Activated CD8-positive, alpha-beta memory T cell treated with anti-CD3 and anti-CD28 coated beads for 48 hours (primary cell): ENCODE results near the gene LGALS3.

Experiments
- DNase-seq, 3 experiments: peaks; one replicate each; pipeline ENCODE4 v3.0.0-alpha.2; 2020; ENCODE audit warnings: low read depth in 2 of 3, low spot score in 2 of 3

LGALS3 gene

GRCh38 chr14:55190906-55191202 is 61.8 kb downstream of the LGALS3 start:
- DNase-seq, result no peak

GRCh38 chr14:55191203-55192053 is 62.4 kb downstream of the LGALS3 start, which contains the start of gene DLGAP5:
TSS of gene DLGAP5 (minus strand) at chr14:55191585. CDS start at chr14:55189179, 2,406 bp downstream.
- peak; percentile 59 to 78 (median 74) for DNase-seq

- no peak for DNase-seq
Measured at GRCh38 chr14:55192054-55192621, 63.1 kb downstream of the LGALS3 start.

GRCh38 chr14:55194656-55195355 is 65.8 kb downstream of the LGALS3 start:
- no peak for DNase-seq
